ENCODE measurements around the gene CUL5.

GRCh38 chr11:108018708-108019107 is 10.0 kb downstream of the CUL5 start:
- no peak for TF ChIP-seq CTCF (conservative IDR thresholded peaks at IDR 0.05 in 1 of 2, IDR thresholded peaks at IDR 0.05 in 1 of 2; ENCODE audit: low read depth in 1 of 2, low read length in 2 of 2)
- TF ChIP-seq EZH2 (IDR thresholded peaks at IDR 0.05; ENCODE audit: low read length, missing control alignments) = no peak

All from fibroblast of lung (primary cell).